GM12892 (cell line): Measurements from ENCODE around the gene PIK3CA. TPM values are rescaled to one million over a fixed set of nuclear protein-coding genes. Genes with fewer than 3 reads are reported as not detected.
"Not testable (repeated sequence)": the region's sequence is repeated elsewhere in the genome, so short reads cannot be mapped to it uniquely, and the experiment has no call there.

ENCODE experiments used
- DNase-seq: peaks from one replicate; pipeline ENCODE4 v3.0.0; 2011; ENCODE audit not compliant: insufficient read length
- FAIRE-seq: peaks from 2 replicates; lab custom pipeline; 2011; peaks lifted over from hg19 to GRCh38; lab: Jason Lieb, UNC
- POLR2A ChIP-seq: IDR thresholded peaks from 2 replicates; pipeline ENCODE4 v1.6.1; 2011; ENCODE audit warnings: low read depth, low read length, control low read depth
- POLR2AphosphoS5 ChIP-seq: IDR thresholded peaks from 2 replicates; pipeline ENCODE4 v1.6.1; 2011; ENCODE audit warnings: low read depth, low read length, control low read depth
- TAF1 ChIP-seq: IDR thresholded peaks from 2 replicates; pipeline ENCODE4 v1.6.1; 2011; ENCODE audit warnings: low read depth, mild to moderate bottlenecking, control low read depth, low read length, borderline replicate concordance
- polyA plus RNA-seq: library from polyadenylated mRNA; unstranded; fragments of >200 nt; gene quantifications from one replicate; pipeline ENCODE4 v1.2.1, GENCODE V29; 2012; ENCODE audit warnings: missing spikeins, inconsistent platforms; ENCODE audit not compliant: missing spikeins

The PIK3CA gene
- 12.9 TPM for polyA plus RNA-seq

DNA sequence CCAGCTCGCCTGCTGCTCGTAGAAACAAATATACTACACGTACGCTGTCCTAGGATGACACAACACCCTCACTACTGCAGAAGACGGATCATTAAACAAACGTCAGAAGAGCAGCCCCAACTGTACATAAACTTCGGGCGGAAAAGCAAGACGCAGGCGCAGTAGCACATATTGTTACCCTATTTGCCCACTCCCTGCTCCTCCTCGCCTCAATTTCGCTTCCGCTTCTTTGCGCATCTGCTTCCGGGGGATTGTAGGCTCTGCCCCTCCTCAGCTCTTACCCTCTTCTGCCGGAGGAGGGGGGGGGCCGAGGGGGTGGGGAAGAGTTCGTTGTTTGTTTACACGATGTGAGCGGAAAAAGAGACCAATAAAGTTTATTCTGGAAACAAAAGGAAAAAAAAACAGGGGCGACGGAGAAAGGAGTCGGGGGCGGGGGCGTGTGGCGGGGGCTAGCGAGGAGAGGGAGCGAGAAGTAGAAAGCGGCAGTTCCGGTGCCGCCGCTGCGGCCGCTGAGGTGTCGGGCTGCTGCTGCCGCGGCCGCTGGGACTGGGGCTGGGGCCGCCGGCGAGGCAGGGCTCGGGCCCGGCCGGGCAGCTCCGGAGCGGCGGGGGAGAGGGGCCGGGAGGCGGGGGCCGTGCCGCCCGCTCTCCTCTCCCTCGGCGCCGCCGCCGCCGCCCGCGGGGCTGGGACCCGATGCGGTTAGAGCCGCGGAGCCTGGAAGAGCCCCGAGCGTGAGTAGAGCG lies at the start of gene PIK3CA:
TSS of gene PIK3CA (plus strand) at position 485 of the 743 bp plus-strand sequence. CDS start 50,469 bp downstream, outside the sequence.
- no peak for TF ChIP-seq TAF1
- TF ChIP-seq POLR2A, result peak; percentile 56; the same call in 1 of the 2 replicates
- TF ChIP-seq POLR2AphosphoS5, result peak; percentile 36
- peak; percentile 98 for FAIRE-seq
- peak; percentile 64 for DNase-seq

DNA sequence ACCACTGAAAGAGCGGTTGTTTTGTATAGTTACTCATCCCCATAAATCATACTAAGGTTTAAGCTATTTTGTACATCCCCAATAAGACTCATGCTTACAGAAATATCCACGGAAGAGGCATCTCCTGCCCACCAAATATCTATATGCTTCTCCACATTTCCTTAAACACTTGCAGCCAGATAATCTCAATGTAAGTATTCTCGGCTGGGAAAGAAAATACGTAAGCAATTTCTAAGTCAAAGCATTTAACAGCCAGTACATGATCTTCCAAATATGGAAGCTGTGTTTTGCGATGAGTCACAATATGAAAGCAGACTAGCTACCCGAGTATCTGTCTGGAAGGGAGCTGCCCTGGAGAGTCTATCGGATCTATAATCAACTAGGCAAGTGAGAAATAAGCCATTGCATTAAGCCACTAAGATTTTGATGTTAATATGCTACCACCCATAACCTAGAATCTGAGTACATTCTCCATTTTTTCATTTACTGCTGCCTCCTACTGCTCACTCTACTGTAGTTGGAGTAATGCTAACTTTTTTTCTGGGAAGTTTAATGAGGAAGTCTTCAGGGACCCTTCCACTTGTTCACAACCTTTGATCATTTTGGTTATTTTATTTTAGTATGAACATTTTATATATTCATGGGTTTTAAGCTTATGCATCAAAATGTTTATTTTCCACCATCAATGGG lies 49.6 kb upstream of the PIK3CA start:
- DNase-seq, result no peak
- no peak for TF ChIP-seq POLR2A
- no peak for TF ChIP-seq POLR2AphosphoS5
- no peak for TF ChIP-seq TAF1
- peak; percentile 5 for FAIRE-seq

DNA sequence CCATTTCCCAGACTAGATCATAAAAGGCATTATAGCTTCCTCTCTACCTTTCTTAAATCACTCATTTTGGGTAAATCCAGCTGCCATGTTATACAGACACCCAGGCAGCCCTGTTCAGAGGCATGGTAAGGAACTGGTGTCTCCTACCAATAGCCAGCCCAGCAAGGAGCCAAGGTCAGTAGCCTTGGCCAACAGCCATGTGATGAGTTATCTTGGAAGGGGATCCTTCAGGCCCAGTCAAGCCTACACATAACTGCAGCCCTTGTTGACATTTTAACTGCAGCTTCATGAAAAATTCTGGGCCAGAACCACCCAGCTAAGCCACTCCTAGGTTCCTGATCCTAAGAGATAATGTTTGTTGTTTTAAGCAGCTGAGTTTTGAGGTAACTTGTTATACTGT lies 47.5 kb upstream of the PIK3CA start:
- DNase-seq (no peak), FAIRE-seq (peak; percentile 36)
- TF ChIP-seq TAF1 (no peak), POLR2A (no peak), POLR2AphosphoS5 (no peak)

DNA sequence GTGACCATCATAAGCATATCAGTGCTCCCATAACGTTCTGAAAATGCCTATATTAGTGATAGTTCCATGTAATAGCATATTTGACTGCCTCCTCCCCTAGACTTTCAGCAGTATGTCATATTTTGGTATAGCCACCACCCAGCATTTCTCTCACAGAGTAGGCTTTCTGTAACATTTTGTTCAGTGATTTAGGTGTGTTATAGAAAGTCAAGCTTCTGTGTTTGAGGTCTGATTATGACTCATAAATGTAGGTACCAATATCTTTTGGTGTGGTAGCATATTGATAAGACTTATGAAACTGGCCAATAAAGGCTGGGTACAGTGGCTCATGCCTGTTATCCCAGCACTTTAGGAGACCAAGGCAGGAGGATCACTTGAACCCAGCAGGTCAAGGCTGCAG lies 42.3 kb upstream of the PIK3CA start:
- TF ChIP-seq POLR2AphosphoS5, result no peak
- no peak for TF ChIP-seq TAF1
- TF ChIP-seq POLR2A, result no peak
- peak; percentile 67 for FAIRE-seq
- no peak for DNase-seq

DNA sequence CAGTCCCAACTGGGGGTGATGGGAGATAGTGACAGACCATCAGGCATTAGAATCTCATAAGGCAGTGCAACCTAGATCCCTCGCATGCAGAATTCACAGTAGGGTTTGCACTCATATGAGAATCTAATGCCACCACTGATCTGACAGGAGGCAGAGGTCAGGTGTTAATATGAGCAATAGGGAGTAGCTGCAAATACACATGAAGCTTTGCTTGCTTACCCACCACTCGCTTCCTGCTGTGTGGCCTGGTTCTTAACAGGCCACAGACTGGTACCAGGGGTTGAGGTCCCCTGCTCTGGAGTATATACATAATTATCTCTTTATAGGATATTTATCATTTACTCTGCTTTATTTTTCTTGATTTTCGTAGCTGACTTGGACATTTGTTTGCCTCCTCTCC lies 40.5 kb upstream of the PIK3CA start:
- DNase-seq (no peak), FAIRE-seq (no peak)
- no peak for TF ChIP-seq POLR2AphosphoS5
- no peak for TF ChIP-seq TAF1
- no peak for TF ChIP-seq POLR2A

DNA sequence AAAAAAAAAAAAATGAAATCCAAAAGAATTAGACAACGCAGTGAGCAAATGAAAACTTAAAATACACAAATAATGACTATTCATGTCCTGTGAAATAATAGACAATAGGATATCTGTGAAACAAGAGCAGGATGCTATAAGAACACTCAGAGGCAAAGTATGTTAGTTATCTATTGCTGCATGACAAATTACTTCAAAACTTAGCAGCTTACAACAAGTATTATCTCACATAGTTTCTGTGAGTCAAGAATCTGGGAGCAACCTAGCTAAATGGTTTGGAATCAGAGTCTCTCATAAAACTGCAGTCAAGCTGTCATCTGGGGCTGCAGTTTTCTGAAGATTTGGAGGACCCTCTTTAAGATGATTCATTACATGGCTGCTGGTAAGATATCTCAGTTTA lies 40.1 kb upstream of the PIK3CA start:
- TF ChIP-seq POLR2AphosphoS5 (no peak), TAF1 (no peak), POLR2A (no peak)
- DNase-seq (no peak), FAIRE-seq (no peak)

DNA sequence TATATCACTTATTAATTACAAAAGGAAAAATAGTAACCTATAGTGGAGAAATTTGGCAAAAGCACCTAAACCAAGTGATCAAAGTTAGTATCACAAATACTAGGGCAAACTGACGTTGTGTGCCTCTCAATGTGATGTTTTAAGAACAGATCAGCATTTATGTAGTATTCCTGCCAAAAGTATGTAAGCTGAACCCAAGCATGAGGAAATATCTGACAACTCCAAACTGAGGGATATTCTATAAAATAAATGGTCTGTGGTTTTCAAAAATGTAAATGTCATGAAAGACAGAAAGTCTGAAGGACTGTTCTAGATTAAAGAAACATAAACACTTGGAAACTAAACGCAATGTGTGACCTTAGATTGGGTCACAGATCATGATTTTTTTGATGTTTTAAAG lies 34.3 kb upstream of the PIK3CA start:
- no peak for TF ChIP-seq TAF1
- no peak for TF ChIP-seq POLR2AphosphoS5
- TF ChIP-seq POLR2A, result no peak
- FAIRE-seq, result no peak
- DNase-seq, result no peak

DNA sequence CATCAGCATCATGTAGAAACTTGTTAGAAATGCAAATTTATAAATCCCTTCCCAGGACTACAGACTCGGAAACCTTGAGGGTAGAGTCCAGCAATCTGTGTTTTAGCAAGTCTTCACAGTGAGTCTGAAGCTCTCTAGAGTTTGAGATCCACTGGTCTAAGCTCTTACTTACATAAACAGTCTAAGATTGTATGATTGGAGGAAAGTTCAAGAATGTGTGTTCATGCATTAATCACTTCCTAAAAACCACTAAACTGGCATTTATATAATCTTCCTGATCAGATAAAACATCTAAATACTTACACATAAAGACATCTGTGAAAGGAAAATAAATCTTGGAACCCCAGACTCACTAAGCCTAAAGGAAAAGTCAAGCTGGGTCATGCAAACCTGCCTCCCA lies 32.7 kb upstream of the PIK3CA start:
- FAIRE-seq, result peak; percentile 60
- DNase-seq, result not testable (repeated sequence)

DNA sequence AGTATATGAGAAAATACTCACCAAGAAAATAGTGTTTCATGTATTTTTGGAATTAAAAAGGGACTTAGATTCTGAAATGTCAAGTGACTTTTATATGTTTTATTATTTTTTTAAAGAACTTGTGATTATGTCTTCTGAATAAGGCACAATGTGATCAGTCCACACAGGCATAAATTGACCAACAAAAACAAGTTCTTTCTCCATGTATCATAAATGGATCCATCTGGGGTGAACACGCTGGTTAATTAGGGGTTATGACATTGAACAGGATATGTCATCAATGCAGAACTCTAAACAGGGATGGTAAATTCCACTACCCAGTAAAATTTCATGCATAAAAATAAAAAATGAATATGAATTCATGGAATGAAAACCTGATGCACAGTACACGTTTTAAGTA lies 31.3 kb upstream of the PIK3CA start:
- DNase-seq (no peak), FAIRE-seq (peak; percentile 27)
- TF ChIP-seq POLR2AphosphoS5, result no peak
- no peak for TF ChIP-seq POLR2A
- no peak for TF ChIP-seq TAF1

DNA sequence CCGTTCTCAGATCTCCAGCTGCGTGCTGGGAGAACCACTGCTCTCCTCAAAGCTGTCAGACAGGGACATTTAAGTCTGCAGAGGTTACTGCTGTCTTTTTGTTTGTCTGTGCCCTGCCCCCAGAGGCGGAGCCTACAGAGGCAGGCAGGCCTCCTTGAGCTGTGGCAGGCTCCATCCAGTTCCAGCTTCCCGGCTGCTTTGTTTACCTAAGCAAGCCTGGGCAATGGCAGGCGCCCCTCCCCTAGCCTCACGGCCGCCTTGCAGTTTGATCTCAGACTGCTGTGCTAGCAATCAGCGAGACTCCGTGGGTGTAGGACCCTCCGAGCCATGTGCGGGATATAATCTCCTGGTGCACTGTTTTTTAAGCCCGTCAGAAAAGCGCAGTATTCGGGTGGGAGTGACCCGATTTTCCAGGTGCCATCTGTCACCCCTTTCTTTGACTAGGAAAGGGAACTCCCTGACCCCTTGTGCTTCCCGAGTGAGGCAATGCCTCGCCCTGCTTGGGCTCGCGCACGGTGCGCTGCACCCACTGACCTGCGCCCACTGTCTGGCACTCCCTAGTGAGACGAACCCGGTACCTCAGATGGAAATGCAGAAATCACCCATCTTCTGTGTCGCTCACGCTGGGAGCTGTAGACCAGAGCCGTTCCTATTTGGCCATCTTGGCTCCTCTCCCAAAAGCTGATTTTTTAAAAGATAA lies 15.8 kb upstream of the PIK3CA start:
- not testable (repeated sequence) for DNase-seq, FAIRE-seq

DNA sequence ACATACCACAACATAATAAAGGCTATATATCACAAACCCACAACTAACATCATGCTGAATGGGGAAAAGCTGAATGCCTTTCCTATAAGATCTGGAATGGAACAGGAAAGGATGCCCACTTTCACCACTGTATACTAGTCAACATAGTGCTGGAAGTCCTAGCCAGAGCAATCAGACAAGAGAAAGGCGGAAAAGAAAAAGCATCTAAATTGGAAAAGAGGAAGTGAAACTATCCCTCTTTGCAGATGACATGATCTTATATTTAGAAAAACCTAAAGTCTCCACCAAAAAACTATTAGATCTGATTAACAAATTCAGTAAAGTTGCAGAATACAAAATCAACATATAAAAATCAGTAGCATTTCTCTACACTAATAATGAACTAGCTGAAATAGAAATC lies 14.6 kb upstream of the PIK3CA start:
- TF ChIP-seq TAF1, result no peak
- no peak for TF ChIP-seq POLR2A
- no peak for TF ChIP-seq POLR2AphosphoS5
- no peak for FAIRE-seq
- DNase-seq, result no peak
